HG02610 (cell line): ENCODE measurements around the gene SDK1.
"Not testable (repeated sequence)": the region's sequence is repeated elsewhere in the genome, so short reads cannot be mapped to it uniquely, and the experiment has no call there.

Experiments used
- ATAC-seq: cut with Tn5 transposase; IDR thresholded peaks from one replicate; pipeline ENCODE4 v1.9.1; 2021; ENCODE audit warnings: mild to moderate bottlenecking, moderate library complexity; ENCODE audit not compliant: unreplicated experiment

Gene SDK1

GRCh38 chr7:3648276-3648675, 347.2 kb downstream of the SDK1 start:
- no peak for ATAC-seq

GRCh38 chr7:3649250-3649649, 348.2 kb downstream of the SDK1 start:
- ATAC-seq: no peak

- no peak for ATAC-seq
Measured at GRCh38 chr7:3649678-3650440, 348.8 kb downstream of the SDK1 start.

DNA sequence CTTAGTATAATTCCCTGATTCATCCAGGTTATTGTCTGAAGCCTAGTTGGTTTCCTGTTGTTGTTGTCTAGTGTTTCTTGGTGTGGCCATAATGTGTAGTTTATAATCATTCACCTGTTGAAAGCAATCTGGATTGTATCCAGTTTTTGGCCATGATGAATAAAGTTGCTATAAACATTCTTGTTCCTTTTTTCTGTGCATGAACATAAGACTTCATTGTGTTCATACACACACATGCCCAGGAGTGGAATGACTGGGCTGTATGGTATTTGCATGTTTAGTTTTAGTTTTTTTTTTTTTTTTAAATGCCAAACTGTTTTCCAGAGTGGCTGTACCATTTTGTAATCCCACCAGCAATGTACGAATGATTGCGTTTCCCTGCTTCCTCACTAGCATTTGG, 349.8 kb downstream of the SDK1 start:
- ATAC-seq: no peak

- no peak for ATAC-seq
Measured at GRCh38 chr7:3655635-3656034, 354.6 kb downstream of the SDK1 start.

DNA sequence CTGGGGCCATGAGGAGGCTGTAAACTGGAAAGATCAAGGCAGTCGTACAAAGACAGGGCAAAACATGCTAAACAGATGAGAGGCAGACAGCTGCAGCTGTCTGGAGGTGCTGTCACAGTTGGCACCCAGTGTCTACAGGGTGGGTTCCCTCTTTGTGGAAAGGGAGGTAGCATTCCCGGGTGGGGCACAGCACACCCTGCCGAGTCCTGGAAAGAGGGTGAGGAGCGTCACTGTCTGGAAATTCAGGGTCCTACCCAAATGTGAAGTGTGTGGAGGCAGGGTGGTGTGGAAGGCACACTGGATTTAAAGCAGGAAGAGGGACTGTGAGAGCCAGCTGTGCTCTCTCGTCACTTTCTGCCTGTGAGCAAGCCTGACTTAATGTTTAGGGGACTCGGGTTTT, 356.2 kb downstream of the SDK1 start:
- no peak for ATAC-seq

- no peak for ATAC-seq
Measured at GRCh38 chr7:3668743-3669142, 367.7 kb downstream of the SDK1 start.

GRCh38 chr7:3670898-3671297, 369.8 kb downstream of the SDK1 start:
- ATAC-seq: no peak

- ATAC-seq: no peak
Measured at GRCh38 chr7:3673524-3673923, 372.5 kb downstream of the SDK1 start.

DNA sequence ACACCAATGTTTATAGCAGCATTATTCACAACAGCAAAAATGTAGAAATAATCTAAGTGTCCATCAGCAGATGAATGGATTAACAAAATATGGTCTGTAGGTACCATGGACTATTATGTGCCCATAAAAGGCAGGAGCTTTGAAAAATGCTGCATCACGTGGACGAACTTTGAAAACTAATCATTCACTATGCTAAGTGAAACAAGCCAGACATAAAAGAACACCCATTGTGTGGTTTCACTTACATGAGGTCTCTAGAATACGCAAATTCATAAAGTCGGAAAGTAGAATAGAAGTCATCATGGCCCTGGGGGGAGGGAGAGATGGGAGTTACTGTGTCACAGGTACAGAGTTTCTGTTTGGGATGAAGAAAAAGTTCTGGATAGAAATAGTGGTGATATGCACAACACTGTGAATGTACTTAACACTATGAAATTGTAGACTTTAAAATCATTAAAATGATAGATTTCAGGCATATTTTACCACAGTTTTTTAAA, 377.3 kb downstream of the SDK1 start:
- no peak for ATAC-seq

GRCh38 chr7:3682028-3682710, 381.1 kb downstream of the SDK1 start:
- ATAC-seq: no peak

GRCh38 chr7:3683546-3684539, 382.8 kb downstream of the SDK1 start:
- no peak for ATAC-seq

DNA sequence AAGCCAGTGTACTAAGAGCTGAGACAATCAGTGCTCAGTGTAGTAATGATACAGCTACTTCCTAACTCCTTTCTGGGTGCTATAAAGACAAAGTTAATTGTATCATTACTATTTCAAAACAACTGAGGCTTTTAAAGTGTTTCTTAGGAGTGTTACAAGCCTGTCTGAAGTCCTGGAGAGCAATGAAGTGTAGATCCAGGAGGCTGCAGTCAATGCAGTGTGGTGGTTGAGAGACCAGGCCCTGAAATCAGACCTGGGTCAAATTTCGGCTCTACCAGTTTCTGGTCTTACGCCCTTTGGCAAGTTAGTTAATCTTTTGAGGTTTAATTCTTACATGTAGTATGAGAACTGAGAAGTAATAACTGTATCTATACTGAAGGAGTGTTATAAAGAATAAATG, 387.0 kb downstream of the SDK1 start:
- no peak for ATAC-seq

GRCh38 chr7:3688842-3689241, 387.8 kb downstream of the SDK1 start:
- ATAC-seq: no peak

- no peak for ATAC-seq
Measured at GRCh38 chr7:3691478-3692158, 390.6 kb downstream of the SDK1 start.

GRCh38 chr7:3695602-3696001, 394.6 kb downstream of the SDK1 start:
- ATAC-seq: no peak

GRCh38 chr7:3696113-3696512, 395.1 kb downstream of the SDK1 start:
- no peak for ATAC-seq

DNA sequence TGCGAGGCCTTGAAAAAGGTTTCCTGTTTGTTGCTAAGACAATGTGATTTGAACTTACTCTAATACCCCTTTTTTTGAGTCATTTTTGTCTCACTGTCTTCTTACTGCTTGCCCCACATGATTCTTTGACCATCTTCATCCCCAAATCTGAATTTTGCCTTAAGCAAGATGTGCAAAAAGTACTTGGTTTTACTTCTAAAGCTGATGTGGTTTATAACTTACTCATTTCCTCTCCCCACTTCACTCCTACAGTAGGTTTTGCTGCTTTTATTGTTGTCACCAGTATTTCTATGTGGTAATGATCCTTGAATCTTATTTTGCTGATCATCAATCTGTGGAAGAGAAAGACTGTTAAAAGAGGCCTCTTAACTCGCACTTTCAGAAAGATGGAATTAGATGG, 396.4 kb downstream of the SDK1 start:
- ATAC-seq: no peak

GRCh38 chr7:3705258-3705657, 404.2 kb downstream of the SDK1 start:
- ATAC-seq: no peak

DNA sequence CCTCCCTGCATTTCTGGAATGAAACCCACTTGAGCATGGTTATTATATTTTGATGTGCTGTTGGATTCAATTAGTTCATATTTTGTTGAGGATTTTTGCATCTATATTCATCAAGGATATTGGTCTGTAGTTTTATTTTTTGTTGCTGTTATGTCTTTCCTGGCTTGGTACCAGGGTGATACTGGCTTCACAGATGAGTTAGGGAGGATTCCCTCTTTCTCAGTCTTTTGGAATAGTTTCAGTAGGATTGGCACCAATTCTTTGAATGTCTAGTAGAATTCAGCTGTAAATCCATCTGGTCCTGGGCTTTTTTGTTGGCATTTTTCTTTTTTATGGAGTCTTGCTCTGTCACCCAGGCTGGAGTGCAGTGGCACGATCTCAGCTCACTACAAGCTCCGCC, 405.0 kb downstream of the SDK1 start:
- ATAC-seq: not testable (repeated sequence)

DNA sequence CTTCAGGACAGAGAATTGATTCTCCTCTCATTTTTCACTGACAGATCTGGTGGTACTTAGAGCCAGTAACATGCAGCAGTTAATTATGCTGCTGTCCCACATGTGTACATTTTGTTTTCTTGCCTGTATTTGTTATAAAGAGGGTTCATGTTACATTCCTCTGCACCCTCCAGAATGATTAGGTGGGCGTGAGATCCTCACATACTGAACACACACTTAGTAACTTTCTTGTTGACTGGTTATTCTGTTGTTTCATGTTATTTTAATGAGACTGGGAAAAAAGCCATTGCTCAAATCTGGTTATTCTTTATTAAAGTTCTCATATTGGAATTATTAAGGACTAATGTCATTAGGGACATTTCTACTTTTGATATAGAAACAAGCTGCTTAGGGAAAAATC, 409.1 kb downstream of the SDK1 start:
- no peak for ATAC-seq
